HUES48 (cell line): ENCODE data around the gene VPS36.
"Not testable (repeated sequence)": the region's sequence is repeated elsewhere in the genome, so short reads cannot be mapped to it uniquely, and the experiment has no call there.

ENCODE experiments used
- H3K27ac ChIP-seq: one replicate; pipeline ENCODE4 v1.7.0; 2013; ENCODE audit warnings: low read depth, low read length, inconsistent platforms
- H3K27me3 ChIP-seq: 2 replicates; pipeline ENCODE4 v1.6.1; 2013; ENCODE audit warnings: mild to moderate bottlenecking, low read length; ENCODE audit not compliant: control insufficient read depth, insufficient read depth
- H3K36me3 ChIP-seq: 2 replicates; pipeline ENCODE4 v1.6.1; 2013; ENCODE audit warnings: low read length; ENCODE audit not compliant: control insufficient read depth, insufficient read depth
- H3K4me1 ChIP-seq: 2 replicates; pipeline ENCODE4 v1.6.1; 2013; ENCODE audit warnings: mild to moderate bottlenecking, low read length; ENCODE audit not compliant: control insufficient read depth, insufficient read depth
- H3K4me3 ChIP-seq: 2 replicates; pipeline ENCODE4 v1.5.1; 2013; ENCODE audit warnings: mild to moderate bottlenecking, low read depth, low read length
- H3K9ac ChIP-seq: 2 replicates; pipeline ENCODE4 v1.6.1; 2013; ENCODE audit warnings: mild to moderate bottlenecking, low read depth, low read length, moderate library complexity
- H3K9me3 ChIP-seq: 2 replicates; pipeline ENCODE4 v1.6.1; 2013; ENCODE audit warnings: low read length; ENCODE audit not compliant: control insufficient read depth, insufficient read depth

The VPS36 gene

GRCh38 chr13:52377898-52378297, 72.5 kb downstream of the VPS36 start:
- H3K27ac ChIP-seq = no peak overlapping the region
- no peaks in the 10 kb centered on the region for H3K9me3 ChIP-seq
- no peaks in the 10 kb centered on the region for H3K27me3 ChIP-seq
- no peaks in the 10 kb centered on the region for H3K4me1 ChIP-seq
- H3K4me3 ChIP-seq = no peak overlapping the region
- H3K9ac ChIP-seq = no peak overlapping the region
- H3K36me3 ChIP-seq = no peaks in the 10 kb centered on the region

DNA sequence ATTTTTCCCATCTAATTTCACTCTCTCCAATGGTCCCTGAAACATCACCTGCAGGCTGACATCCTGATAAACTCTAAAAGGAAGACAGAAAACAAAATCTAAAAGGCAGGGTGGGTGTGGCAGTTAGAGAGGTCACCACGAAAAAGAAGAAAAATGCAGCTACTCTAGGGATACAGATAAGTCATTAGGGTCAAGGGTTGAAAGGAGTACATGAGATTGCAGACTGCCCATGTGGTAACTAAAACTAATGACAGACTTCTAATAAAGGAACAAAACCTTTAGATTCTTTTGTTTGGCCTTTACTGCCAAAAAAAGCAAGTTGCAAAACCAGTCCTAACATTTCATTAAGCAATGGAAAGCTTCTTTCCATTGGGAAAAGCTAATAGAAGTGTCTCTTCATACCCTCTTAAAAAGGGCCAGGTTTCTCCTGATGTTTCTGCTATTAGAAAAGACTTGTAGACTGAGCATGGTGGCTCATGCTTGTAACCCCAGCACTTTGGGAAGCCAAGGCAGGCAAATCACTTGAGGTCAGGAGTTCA, 75.5 kb downstream of the VPS36 start:
- Histone ChIP-seq H3K9me3 (no peaks in the 10 kb centered on the region), H3K27me3 (no peaks in the 10 kb centered on the region), H3K27ac (no peak overlapping the region), H3K9ac (no peak overlapping the region), H3K4me1 (no peaks in the 10 kb centered on the region), H3K4me3 (no peak overlapping the region), H3K36me3 (no peaks in the 10 kb centered on the region)

- no peaks in the 10 kb centered on the region for H3K9me3 ChIP-seq
- no peak overlapping the region for H3K9ac ChIP-seq
- H3K4me1 ChIP-seq = no peaks in the 10 kb centered on the region
- H3K4me3 ChIP-seq = no peak overlapping the region
- no peak overlapping the region for H3K27ac ChIP-seq
- H3K36me3 ChIP-seq = no peaks in the 10 kb centered on the region
- no peaks in the 10 kb centered on the region for H3K27me3 ChIP-seq
Measured at GRCh38 chr13:52374389-52374788, 76.0 kb downstream of the VPS36 start.

DNA sequence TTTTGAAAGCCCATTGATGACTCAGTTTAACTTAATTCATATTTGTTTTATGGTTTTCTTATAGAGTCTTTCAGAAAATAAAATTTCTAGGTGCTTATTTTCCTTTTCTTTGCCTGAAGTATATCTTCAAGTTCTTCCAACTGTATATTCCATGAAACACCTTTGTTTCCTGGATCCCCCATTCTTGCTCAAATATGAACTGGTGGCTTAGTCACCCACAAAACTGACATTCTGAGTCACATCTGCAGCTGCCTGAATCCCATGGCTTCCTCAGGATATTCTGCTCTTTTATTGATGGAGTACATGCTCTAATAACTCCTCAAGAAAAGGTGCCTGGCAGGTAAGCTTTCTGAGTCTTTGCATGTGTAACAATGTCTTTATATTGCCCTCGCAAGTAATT, 77.2 kb downstream of the VPS36 start:
- not testable (repeated sequence) for H3K27ac ChIP-seq, H3K27me3 ChIP-seq, H3K9ac ChIP-seq

DNA sequence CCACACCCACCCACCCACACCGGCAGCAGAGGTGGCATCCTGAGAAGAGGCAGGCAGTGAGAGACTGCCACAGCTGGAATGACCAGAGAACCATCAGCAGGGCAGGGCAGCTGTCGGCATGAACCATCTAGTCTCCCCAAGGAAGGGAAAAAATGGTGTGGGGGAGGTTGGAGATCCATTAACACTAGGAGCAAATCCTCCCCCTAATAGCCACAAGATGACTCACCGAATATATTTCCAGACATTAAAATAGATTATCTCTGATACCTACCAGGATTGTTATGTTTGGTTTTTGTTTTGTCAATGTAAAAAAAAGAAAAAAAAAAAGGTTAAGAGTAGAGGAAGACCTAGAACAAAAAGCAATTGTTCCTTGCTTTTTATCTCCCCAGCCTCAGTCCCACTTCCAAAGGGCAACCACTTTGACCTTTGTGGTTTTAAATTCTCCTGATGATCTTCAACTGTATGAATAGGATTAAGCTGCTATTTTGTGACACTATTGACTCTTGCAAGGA, 78.6 kb downstream of the VPS36 start:
- Histone ChIP-seq H3K9ac (no peak overlapping the region), H3K27ac (no peak overlapping the region), H3K36me3 (no peaks in the 10 kb centered on the region), H3K4me1 (no peaks in the 10 kb centered on the region), H3K4me3 (no peak overlapping the region), H3K9me3 (no peaks in the 10 kb centered on the region), H3K27me3 (no peaks in the 10 kb centered on the region)

More for the DNA sequence above, 77.2 kb downstream of the VPS36 start:
- H3K36me3 ChIP-seq, H3K4me1 ChIP-seq, H3K4me3 ChIP-seq, H3K9me3 ChIP-seq: not testable (repeated sequence)

- H3K36me3 ChIP-seq = no peaks in the 10 kb centered on the region
- H3K4me1 ChIP-seq = no peaks in the 10 kb centered on the region
- no peak overlapping the region for H3K27ac ChIP-seq
- no peak overlapping the region for H3K4me3 ChIP-seq
- no peaks in the 10 kb centered on the region for H3K27me3 ChIP-seq
- H3K9me3 ChIP-seq = no peaks in the 10 kb centered on the region
- H3K9ac ChIP-seq = no peak overlapping the region
Measured at GRCh38 chr13:52366291-52366690, 84.1 kb downstream of the VPS36 start.
